Measurements from ENCODE around the gene NT5DC3. TPM values are rescaled to one million over a fixed set of nuclear protein-coding genes. Genes with fewer than 3 reads are reported as not detected.

Gene NT5DC3
- polyA plus RNA-seq, 1 donor: 9.0 TPM

DNA sequence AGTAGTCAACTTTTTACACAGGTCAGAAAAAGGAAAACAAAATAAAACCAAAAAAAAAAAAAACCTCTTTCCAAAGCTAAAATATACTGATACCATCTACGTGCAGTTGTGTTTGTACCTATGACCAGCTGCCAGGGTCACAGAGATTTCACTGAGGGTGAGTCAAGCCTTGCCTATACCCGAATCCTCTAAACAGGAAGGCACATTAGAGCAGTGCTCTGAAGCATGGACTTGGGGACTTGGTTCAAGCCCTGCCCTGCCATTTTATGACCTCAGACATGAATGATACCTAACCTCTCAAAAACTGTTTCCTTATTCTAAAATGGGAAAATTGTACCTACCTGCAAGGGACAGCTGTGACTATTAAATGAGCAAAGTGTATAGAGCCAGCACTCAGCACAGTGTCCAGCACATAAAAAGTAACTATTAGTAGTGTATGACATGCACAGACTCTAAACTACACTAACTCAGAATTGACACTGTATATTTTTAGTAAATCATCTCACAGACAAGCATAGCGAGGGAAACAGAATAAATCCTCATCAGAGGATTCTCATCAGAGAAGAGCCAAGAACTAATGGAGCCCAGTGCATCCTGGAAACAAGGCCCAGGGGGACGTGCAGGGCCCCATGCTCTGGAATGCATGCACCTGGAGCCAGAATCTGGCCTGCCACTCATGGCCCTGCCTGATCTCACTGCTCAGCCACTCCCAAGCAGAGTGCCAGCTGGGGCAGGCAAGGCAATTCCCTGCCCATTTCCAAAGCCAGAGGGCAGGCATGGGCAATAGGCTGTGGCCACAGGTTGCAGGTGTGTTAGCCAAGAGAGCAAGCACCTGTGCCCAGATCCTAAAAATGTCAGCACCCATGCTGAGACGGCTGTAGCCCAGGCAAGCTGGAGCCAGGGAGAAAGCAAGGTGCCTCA lies 57.0 kb downstream of the NT5DC3 start:
- DNase-seq (ENCODE audit: low read depth): no peak

DNA sequence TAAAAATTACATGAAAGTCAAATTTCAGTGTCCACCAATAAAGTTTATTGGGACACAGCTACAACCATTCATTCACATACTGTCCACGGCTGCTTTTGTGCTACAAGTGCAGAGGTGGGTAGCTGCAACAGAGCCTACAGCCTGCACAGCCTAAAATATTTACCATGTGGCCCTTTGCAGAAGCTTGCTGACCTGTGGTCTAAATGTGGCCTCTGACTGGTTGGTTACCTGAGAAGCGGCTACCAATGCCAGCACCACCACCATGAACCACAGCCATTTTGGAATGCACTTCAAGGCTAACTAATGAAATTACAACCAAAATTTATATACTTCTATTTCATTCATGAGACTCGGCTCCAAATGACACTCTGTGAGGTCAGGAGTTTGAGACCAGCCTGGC lies 58.6 kb downstream of the NT5DC3 start:
- no peak for DNase-seq (ENCODE audit: low read depth)

DNA sequence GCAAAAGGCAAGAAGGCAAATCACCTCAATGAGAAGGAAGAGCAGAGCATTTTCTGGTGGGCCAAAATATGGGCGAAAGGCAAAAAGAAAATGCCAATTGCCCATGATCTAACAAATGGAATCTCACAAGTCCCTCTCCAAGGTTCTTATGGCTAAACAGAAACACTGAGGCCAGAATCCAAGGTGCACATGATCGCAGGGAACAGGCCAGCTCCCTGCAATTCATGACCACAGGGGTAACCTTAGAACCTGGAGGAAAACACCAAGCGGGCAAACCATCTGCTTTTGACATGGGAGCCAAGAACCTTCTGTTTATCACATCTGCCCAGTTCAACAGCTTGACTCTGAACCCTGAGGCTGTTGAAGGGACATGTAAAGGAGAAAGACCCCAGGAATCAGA lies 60.0 kb downstream of the NT5DC3 start:
- no peak for DNase-seq (ENCODE audit: low read depth)

DNA sequence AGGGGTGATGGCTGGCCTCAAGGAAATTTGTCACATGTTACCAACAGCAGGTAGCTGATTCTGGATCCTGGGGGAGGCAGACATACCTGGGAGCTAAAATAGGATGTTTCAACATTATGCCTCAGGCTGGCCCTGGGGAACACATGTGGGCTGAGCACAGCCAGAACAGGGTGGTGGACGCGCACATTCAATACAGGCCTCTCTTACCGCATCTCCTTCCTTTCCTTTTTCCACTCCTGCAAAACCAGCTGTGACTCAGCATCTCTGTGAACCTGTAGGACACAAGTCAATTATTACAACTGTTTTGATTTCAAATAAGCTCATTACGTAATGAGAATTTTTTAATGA lies 61.0 kb downstream of the NT5DC3 start:
- no peak for DNase-seq (ENCODE audit: low read depth)

- no peak for DNase-seq (ENCODE audit: low read depth)
Measured at GRCh38 chr12:103779410-103780092, 61.5 kb downstream of the NT5DC3 start.

- DNase-seq (ENCODE audit: low read depth): no peak
Measured at GRCh38 chr12:103778781-103779180, 62.3 kb downstream of the NT5DC3 start.

DNA sequence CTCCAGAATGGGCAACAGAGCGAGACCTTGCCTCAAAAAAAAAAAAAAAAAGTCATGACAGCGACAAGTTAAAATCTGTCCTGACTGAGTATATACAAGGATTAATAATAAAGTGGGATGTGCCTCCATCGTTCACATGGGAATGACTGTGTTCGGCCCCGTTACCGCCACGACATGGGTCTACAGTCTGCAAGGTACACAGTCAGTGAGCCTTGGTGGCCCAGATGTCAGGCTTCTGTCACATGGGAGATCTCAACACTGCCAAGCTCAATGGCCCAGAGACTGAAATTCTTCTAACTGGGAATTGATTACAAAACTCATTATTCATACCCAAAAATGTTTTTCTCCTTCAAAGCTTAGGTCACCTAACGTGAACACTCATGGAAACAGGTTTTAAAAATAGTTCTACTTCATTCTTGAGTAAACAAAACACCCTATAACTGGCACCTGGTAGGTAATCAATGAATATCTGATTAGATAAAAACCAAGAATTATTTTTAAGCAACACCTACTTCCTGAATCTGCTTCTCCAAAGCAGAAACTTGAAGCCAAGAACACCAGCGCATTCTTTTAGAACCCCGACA lies 66.0 kb downstream of the NT5DC3 start:
- no peak for DNase-seq (ENCODE audit: low read depth)

DNA sequence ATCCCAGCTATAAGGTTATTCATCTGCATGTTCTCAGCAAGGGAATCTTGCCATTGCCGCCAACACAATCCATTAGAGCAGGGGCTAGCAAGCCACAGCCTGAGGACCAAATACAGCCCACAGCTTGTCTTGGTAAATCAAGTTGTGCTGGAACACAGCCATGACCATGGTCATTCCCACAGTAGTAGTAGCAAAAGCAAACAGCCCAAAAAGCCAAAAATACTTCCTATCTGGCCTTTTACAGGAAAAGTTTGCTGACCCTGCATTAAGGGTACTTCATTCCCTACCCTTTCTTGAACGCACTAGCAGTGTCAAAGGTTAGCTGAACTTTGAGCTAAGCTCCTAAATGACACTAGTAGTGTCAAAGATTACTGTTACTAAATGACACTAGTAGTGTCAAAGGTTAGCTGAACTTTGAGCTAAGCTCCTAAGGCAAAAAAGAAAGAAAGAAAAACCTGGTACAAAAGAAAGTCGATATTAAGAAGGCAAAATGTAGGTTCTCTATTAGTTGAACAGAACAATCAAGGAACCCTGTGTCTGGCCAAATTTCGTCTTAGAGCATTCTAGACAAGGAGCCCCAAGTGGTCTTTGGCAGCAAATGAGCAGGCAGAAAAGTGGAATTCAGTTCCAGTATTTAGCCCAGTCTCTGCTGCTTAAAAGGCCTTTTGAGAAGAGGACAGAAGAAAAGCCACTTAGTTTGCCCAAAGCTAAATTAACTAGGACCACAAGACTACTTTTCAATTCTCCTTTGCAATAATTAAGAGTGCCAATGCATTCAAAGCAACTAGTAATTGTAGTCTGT lies 67.7 kb downstream of the NT5DC3 start:
- no peak for DNase-seq (ENCODE audit: low read depth)

DNA sequence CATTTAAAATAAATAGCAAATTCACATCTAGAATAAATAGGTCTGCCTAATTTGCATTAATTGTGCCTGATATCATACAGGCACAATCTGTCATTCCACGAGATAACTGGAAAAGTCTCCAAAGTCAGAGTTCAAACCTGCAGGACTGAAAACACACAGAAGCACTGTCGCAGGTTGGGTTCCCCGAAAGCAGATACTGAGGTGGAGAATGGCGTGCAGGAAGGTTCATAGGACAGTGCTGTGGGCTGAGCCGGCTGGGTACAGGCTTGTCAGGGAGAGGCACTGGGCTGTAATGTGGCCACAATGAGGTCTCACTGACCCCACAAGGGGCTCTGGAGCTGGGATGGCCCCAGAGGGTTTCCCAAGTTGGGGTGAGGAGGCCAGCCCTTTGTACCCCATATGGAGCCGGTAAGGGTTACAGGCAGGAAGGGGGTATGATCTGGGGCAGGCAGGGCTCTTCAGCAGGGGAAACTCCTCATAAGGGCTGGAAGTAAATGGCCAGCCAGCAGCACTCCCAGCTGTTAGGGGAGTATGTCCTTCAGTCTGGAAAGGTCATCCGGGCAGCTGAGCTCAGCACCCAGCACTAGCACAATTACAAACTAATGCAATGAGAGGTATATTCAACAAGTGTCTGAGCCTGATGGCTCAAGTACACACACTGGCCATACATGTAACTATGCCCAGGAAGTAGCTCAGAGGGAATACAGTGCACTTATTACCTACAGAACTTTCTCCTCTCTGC lies 68.5 kb downstream of the NT5DC3 start:
- no peak for DNase-seq (ENCODE audit: low read depth)

DNA sequence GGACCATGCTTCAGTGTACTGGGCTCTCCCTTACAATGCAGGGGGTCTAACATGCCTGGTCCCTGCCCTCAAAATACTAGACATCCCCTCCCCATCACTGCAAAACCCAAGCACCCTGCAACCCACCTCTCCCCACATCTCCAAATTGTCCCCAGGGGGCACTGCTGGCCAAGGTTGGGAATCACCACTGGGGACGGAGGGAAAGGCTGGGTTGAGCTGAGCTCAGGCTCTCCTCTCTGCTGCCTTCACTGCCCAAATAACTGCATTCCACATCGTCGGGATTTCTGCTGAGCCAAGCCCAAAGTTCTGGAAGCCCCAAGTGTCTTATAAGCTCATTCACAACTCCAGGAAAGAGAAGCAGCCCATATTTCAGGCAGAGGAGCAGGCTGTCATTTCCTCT lies 69.6 kb downstream of the NT5DC3 start:
- no peak for DNase-seq (ENCODE audit: low read depth)

DNA sequence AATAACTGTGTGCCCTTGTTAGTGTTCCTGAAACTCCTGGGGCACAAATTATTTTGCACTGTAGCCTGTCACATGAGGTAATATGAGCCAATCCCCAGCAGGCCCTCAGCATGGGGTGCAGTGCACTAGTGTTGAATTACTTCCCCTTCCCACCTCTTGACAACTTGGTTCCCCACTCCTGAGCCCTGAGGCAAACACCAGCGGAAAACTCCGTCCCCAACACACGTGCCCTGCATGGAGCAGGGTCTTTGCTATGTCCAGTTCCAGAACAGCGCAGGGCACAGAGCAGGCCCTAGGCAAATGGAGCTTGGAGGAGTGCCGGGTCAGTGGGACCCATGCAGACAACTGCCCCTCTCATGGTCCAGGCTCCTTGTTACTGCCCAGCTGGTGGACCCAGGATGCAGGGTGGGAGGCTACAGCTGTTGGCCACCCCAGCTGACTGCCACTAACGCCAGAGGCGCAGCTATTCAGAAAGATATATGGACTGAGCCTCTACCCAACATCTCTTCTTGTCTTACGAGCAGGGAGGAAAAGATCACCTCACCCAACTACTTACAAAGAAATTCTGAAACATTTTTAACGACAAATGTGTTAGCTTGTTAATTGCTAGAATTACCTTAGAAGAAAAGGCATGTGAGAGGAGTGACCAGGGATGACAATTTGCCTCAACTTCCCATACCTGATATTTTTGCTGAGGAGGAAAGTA lies 71.6 kb downstream of the NT5DC3 start:
- no peak for DNase-seq (ENCODE audit: low read depth)

GRCh38 chr12:103768467-103769123 lies 72.4 kb downstream of the NT5DC3 start:
- no peak for DNase-seq (ENCODE audit: low read depth)

GRCh38 chr12:103766028-103766427 lies 75.0 kb downstream of the NT5DC3 start:
- DNase-seq (ENCODE audit: low read depth): no peak

DNA sequence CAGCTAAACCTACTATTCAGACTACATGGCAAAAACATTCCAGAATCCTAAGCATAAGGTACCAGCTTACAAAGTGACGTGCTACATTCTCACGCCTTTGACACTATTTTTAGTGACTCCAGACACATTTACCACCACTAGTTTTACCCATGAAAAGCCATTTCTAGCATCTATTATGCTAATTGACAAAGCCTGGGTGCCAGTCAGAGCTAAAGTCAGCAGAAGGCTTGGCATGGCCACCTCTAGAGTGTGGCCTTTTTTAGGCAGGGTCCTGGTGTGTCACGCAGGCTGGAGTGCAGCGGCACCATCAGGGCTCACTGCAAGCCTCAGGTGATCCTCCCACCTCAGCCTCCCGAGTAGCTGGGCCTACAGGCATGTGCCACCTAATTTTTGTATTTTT lies 75.7 kb downstream of the NT5DC3 start:
- DNase-seq (ENCODE audit: low read depth): no peak

GRCh38 chr12:103762473-103762872 lies 78.6 kb downstream of the NT5DC3 start:
- no peak for DNase-seq (ENCODE audit: low read depth)

- no peak for DNase-seq (ENCODE audit: low read depth)
Measured at GRCh38 chr12:103758310-103759089, 82.5 kb downstream of the NT5DC3 start.

DNA sequence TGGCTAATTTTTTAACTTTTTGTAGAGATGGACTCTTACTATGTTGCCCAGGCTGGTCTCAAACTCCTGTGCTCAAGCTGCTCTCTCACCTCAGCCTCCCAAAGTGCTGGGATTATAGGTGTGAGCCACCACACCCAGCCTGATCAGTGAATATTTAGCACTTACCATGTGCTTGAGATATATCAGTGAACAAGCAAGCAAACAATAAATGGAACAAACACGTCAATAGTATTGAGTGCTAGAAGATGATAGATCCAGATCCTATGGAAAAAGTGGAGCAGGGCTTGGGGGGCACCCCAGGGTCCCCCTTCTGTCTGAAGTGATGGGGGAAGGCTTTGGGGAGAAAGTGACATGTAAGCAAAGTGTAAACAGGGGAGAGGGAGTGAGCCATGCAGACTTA lies 83.8 kb downstream of the NT5DC3 start:
- no peak for DNase-seq (ENCODE audit: low read depth)

DNA sequence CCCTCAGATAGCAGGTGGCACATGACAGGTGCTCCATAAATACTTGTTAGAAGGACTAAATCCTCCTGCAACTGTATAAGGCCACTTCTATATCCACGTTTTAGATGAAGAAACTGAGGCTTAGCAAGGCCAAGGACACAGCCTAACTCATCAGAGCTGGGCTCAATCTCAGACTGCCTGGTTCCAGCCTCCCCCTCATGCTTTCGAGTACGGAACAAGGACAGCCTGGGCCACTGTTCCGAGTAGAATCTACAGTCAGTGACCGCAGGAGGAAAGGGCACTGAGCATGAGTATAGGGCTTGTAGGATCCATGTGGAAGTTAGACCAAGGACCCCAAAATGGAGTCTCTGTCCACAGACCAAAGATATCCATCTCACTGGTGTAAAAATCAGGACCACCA lies 84.6 kb downstream of the NT5DC3 start:
- no peak for DNase-seq (ENCODE audit: low read depth)

DNA sequence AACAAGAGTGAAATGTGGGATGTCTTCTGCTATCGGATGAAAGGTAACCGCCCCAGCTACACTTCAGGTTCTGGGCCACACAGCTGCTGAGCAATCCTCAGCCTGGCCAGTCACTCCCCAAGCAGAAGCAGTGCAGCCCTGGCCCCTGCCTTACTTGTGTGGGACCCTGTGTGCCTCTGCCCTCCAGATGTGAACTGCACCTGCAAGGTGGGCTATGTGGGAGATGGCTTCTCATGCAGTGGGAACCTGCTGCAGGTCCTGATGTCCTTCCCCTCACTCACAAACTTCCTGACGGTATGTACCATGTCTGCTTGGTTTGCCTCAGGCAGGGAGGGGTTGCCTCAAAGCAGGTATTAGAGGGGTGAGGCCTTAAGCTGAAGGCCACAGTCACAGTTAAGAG lies 85.6 kb downstream of the NT5DC3 start:
- no peak for DNase-seq (ENCODE audit: low read depth)
